ENCODE measurements around the gene ZFAND4. TPM values are rescaled to one million over a fixed set of nuclear protein-coding genes. Genes with fewer than 3 reads are reported as not detected.

Gene ZFAND4
- total RNA-seq, 1 experiment from 2014 or later: 18.3 TPM

DNA sequence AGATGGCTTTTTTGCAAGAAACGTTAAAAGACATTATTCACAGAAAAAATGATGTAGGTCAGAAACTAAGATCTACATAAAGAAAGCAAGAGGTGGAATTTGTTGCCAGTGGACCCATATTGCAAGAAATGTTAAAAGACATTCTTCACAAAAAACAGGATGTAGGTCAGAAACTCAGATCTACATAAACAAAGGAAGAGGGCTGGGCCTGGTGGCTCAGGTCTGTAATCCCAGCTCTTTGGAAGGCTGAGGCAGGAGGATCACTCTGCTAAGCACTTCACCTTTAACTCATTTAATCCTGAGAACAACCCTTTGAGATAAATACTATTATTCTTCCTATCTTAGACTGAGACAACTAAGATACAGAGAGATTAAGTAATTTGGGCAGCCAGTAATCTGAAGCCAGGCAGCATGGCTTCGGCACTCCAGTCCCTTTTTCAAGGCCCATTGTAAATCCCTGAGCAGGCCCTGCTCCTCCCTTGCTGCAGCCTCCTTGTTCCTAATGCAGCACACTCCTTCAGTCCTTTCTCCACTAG lies 11.6 kb downstream of the ZFAND4 start:
- ATAC-seq (peak; percentile 66), DNase-seq (ENCODE audit: low spot score) (no peak)
- Mint-ChIP-seq H3K4me3 (no peak overlapping the region), H3K4me1 (peaks cover 15% of the 10 kb centered on the region), H3K27ac (peak overlapping the region; percentile 69), H3K9me3 (no peaks in the 10 kb centered on the region; the same call in 1 of the 2 replicates), H3K27me3 (ENCODE audit: low read depth) (no peaks in the 10 kb centered on the region), H3K36me3 (peaks cover 25% of the 10 kb centered on the region)
- TF ChIP-seq NFE2L1 (CRISPR knock-in tag; IDR thresholded peaks at IDR 0.05) (no peak), JUN (CRISPR knock-in tag; IDR thresholded peaks at IDR 0.05) (no peak), CREM (CRISPR knock-in tag; IDR thresholded peaks at IDR 0.05) (no peak), ATF1 (CRISPR knock-in tag; IDR thresholded peaks at IDR 0.05) (no peak), TEAD4 (CRISPR knock-in tag; IDR thresholded peaks at IDR 0.05) (no peak), EMX1 (CRISPR knock-in tag; IDR thresholded peaks at IDR 0.05) (no peak), ZBTB21 (CRISPR knock-in tag; IDR thresholded peaks at IDR 0.05; ENCODE audit: borderline replicate concordance) (no peak), FOXK1 (CRISPR knock-in tag; IDR thresholded peaks at IDR 0.05) (no peak), IRF2 (CRISPR knock-in tag; IDR thresholded peaks at IDR 0.05; ENCODE audit: borderline replicate concordance, low read depth) (no peak), GABPB1 (CRISPR knock-in tag; IDR thresholded peaks at IDR 0.05) (no peak), SOX15 (CRISPR knock-in tag; IDR thresholded peaks at IDR 0.05) (no peak)
- TF ChIP-seq, protein P1, sequence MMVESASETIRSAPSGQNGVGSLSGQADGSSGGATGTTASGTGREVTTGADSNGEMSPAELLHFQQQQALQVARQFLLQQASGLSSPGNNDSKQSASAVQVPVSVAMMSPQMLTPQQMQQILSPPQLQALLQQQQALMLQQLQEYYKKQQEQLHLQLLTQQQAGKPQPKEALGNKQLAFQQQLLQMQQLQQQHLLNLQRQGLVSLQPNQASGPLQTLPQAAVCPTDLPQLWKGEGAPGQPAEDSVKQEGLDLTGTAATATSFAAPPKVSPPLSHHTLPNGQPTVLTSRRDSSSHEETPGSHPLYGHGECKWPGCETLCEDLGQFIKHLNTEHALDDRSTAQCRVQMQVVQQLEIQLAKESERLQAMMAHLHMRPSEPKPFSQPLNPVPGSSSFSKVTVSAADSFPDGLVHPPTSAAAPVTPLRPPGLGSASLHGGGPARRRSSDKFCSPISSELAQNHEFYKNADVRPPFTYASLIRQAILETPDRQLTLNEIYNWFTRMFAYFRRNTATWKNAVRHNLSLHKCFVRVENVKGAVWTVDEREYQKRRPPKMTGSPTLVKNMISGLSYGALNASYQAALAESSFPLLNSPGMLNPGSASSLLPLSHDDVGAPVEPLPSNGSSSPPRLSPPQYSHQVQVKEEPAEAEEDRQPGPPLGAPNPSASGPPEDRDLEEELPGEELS (CRISPR knock-in tag; IDR thresholded peaks at IDR 0.05): no peak
- TF ChIP-seq, protein P2, sequence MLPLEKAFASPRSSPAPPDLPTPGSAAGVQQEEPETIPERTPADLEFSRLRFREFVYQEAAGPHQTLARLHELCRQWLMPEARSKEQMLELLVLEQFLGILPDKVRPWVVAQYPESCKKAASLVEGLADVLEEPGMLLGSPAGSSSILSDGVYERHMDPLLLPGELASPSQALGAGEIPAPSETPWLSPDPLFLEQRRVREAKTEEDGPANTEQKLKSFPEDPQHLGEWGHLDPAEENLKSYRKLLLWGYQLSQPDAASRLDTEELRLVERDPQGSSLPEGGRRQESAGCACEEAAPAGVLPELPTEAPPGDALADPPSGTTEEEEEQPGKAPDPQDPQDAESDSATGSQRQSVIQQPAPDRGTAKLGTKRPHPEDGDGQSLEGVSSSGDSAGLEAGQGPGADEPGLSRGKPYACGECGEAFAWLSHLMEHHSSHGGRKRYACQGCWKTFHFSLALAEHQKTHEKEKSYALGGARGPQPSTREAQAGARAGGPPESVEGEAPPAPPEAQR (CRISPR knock-in tag; IDR thresholded peaks at IDR 0.05): no peak
- TF ChIP-seq, protein P3, sequence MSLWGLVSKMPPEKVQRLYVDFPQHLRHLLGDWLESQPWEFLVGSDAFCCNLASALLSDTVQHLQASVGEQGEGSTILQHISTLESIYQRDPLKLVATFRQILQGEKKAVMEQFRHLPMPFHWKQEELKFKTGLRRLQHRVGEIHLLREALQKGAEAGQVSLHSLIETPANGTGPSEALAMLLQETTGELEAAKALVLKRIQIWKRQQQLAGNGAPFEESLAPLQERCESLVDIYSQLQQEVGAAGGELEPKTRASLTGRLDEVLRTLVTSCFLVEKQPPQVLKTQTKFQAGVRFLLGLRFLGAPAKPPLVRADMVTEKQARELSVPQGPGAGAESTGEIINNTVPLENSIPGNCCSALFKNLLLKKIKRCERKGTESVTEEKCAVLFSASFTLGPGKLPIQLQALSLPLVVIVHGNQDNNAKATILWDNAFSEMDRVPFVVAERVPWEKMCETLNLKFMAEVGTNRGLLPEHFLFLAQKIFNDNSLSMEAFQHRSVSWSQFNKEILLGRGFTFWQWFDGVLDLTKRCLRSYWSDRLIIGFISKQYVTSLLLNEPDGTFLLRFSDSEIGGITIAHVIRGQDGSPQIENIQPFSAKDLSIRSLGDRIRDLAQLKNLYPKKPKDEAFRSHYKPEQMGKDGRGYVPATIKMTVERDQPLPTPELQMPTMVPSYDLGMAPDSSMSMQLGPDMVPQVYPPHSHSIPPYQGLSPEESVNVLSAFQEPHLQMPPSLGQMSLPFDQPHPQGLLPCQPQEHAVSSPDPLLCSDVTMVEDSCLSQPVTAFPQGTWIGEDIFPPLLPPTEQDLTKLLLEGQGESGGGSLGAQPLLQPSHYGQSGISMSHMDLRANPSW (CRISPR knock-in tag; conservative IDR thresholded peaks at IDR 0.05; ENCODE audit: low read depth): no peak
- CTCF ChIA-PET: no interaction called here
- POLR2A ChIA-PET: no interaction called here

DNA sequence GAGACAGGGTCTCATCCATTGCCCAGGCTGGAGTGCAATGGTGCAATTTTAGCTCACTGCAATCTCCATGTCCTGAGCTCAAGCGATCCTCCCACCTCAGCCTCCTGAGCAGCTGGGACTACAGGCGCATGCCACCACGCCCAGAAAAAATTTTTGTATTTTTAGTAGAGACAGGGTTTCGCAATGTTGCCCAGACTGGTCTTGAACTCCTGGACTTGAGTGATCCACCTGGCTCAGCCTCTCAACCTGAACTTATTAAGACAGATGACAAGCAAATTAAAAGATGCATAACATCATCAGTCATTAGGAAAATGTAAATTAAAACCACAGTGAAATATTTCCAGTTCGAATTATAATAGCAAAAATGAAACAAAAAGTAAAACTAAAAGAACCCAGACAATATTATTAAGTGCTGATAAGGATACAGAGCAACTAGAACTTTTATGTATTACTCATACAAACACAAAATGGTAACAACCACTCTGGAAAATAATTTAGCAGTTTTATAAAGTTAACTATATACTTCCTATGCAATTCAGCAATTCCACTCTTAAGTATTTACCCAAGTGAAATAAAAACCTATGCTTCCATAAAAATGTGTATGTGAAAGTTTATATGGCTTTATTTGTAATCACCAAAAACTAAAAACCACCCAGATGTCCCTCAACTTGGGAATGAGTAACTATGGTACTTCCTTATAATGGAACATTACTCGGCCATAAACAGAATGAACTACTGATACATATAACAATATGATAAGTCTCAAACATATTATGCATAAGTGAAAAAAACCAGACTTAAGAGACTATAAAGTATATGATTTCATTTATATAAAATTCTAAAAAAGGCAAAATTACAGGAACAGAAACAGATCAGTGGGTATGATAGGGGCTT lies 15.3 kb downstream of the ZFAND4 start:
- peaks cover 21% of the 10 kb centered on the region for H3K36me3 Mint-ChIP-seq
- no peak overlapping the region for H3K4me3 Mint-ChIP-seq
- no peak overlapping the region for H3K27ac Mint-ChIP-seq
- peaks cover 22% of the 10 kb centered on the region for H3K4me1 Mint-ChIP-seq
- no peaks in the 10 kb centered on the region; the same call in 1 of the 2 replicates for H3K9me3 Mint-ChIP-seq
- ChIA-PET POLR2A (no interaction called here), CTCF (interaction anchor here (0.7 kb wide), 2 partner anchors 1772 to 1975 kb away, joined by 3 to 4 read pairs; no protein-coding TSS in a partner anchor)
- ATAC-seq: no peak
- no peaks in the 10 kb centered on the region for H3K27me3 Mint-ChIP-seq (ENCODE audit: low read depth)
- no peak for DNase-seq (ENCODE audit: low spot score)
- TF ChIP-seq, protein P4, sequence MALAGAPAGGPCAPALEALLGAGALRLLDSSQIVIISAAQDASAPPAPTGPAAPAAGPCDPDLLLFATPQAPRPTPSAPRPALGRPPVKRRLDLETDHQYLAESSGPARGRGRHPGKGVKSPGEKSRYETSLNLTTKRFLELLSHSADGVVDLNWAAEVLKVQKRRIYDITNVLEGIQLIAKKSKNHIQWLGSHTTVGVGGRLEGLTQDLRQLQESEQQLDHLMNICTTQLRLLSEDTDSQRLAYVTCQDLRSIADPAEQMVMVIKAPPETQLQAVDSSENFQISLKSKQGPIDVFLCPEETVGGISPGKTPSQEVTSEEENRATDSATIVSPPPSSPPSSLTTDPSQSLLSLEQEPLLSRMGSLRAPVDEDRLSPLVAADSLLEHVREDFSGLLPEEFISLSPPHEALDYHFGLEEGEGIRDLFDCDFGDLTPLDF (CRISPR knock-in tag; IDR thresholded peaks at IDR 0.05): no peak
- no peak for TF ChIP-seq IRF2 (CRISPR knock-in tag; IDR thresholded peaks at IDR 0.05; ENCODE audit: borderline replicate concordance, low read depth)
- TF ChIP-seq ZNF396 (CRISPR knock-in tag; IDR thresholded peaks at IDR 0.05; ENCODE audit: borderline replicate concordance): no peak
- no peak for TF ChIP-seq CREB1 (CRISPR knock-in tag; IDR thresholded peaks at IDR 0.05)
- TF ChIP-seq, protein P5, sequence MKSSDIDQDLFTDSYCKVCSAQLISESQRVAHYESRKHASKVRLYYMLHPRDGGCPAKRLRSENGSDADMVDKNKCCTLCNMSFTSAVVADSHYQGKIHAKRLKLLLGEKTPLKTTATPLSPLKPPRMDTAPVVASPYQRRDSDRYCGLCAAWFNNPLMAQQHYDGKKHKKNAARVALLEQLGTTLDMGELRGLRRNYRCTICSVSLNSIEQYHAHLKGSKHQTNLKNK (CRISPR knock-in tag; IDR thresholded peaks at IDR 0.05): no peak
- no peak for TF ChIP-seq ZNF317 (CRISPR knock-in tag; IDR thresholded peaks at IDR 0.05; ENCODE audit: borderline replicate concordance, low read depth)
- TF ChIP-seq NFE2L1 (CRISPR knock-in tag; IDR thresholded peaks at IDR 0.05): no peak
- no peak for TF ChIP-seq FOXJ3 (CRISPR knock-in tag; IDR thresholded peaks at IDR 0.05; ENCODE audit: borderline replicate concordance)
- no peak for TF ChIP-seq ZNF232 (CRISPR knock-in tag; IDR thresholded peaks at IDR 0.05)
- TF ChIP-seq NR3C1 (CRISPR knock-in tag; conservative IDR thresholded peaks at IDR 0.05; ENCODE audit: low read depth): no peak
- TF ChIP-seq ZNF671 (CRISPR knock-in tag; IDR thresholded peaks at IDR 0.05): no peak
- TF ChIP-seq GABPB1 (CRISPR knock-in tag; IDR thresholded peaks at IDR 0.05): no peak
- TF ChIP-seq, protein P6, sequence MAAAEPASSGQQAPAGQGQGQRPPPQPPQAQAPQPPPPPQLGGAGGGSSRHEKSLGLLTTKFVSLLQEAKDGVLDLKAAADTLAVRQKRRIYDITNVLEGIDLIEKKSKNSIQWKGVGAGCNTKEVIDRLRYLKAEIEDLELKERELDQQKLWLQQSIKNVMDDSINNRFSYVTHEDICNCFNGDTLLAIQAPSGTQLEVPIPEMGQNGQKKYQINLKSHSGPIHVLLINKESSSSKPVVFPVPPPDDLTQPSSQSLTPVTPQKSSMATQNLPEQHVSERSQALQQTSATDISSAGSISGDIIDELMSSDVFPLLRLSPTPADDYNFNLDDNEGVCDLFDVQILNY (CRISPR knock-in tag; IDR thresholded peaks at IDR 0.05): no peak
- TF ChIP-seq, protein P7, sequence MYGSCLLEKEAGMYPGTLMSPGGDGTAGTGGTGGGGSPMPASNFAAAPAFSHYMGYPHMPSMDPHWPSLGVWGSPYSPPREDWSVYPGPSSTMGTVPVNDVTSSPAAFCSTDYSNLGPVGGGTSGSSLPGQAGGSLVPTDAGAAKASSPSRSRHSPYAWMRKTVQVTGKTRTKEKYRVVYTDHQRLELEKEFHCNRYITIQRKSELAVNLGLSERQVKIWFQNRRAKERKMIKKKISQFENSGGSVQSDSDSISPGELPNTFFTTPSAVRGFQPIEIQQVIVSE (CRISPR knock-in tag; IDR thresholded peaks at IDR 0.05; ENCODE audit: borderline replicate concordance): no peak
